GM21515 (cell line): ENCODE measurements around the gene VSX1.
A peak's percentile ranks its signal among the peaks of the same experiment; 100 is the strongest.

ENCODE experiments used
- ATAC-seq: cut with Tn5 transposase; IDR thresholded peaks from one replicate; pipeline ENCODE4 v1.9.1; 2021; ENCODE audit not compliant: unreplicated experiment

Gene VSX1

DNA sequence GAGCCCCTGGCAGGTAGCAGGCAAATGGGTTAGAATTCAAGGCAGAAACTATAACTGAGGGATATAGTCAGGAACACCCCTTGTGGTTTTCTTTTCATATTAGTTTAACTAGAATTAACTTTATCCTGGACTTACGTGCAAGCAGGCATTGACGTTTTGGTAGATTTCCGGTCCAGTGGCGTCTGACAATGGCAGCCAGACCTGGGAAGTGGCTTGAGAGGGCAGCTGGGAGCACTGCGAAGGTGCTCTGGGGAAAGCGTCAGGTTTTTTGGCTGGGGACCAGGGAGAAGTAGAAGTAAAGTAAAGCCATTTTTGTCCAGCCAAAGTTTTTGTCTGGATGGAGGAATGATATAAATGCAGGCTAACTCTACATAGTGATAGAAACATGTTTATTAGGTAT, 15.6 kb downstream of the VSX1 start:
- no peak for ATAC-seq

DNA sequence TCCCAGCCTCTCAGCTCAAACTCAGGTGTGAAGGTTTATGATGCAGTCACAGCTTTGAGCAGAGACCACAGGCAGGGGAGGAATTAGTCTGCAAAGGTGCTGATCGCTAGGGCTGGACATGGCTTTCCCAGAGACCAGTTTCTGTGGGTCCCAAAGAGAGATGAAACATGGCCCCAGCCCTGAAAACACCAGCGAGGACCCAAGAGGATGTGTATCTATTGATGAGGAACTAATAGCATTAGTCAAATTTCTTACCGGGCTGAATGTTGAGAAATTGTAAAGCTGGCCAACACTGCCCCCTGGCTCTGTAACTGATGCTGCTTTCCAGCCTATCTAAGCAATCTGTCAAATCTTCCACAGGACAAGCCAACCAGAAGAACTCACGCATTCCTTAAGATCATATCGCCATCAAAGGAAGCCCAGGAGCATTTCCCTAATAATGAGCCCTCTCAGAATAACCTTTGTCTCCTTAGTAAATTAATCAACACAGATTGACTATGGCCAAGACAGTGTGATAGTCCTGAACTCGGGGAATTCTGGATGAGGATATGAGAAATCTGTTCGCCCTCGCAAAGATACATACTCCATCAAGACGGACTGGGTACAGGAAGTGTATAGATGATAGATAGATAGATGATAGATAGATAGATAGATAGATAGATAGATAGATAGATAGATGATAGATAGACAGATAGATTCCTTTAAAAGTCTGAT, 16.2 kb downstream of the VSX1 start:
- ATAC-seq, result peak; percentile 62

DNA sequence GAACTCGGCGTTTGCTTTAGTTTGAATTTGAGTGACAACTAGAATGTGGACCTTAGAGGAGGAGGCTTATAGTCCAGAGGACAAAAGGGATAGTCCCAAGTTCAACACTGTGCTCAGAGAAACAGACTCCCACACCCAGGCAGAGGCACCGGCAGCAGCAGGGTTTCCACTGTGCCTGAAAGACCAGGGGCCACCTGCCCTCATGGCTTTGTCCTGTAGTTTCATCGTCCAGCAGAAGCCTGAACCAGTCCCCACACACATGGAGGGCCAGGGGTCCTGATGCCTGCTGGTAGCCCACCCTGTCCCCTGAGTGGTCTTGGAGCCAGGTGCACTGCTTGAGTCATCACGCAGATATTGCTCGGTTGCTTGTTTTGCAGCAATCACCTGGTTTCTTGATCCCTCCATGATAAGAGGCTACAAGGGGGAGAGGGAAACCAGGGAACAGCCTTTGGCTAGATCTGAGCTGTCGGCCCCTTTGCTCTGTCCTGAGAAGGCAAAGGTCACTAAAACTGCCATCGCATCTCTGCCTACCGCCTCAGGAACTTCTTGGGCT, 16.8 kb downstream of the VSX1 start:
- ATAC-seq, result no peak

DNA sequence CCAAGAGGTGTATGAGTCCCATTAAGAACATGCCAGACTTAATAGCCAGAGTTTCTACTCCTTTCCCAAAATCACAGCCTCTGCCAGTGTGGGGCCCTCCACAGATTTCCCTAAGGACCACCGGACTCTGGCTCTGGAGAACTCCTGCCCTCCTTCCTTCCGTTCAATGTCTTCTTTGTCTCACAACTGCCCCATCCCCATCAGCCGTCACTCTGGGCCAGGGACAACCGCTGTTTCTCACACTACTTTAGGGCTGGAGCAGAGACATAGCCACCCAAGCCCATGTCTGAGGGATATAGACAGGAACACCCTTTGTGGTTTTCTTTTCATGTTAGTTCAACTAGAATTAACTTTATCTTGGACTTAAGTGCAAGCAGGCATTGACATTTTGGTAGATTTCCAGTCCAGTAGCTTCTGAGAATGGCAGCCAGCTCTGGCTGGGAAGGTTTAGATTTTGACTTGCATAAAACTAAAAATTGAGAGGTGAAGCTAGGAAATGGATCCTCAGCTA, 17.3 kb downstream of the VSX1 start:
- no peak for ATAC-seq

DNA sequence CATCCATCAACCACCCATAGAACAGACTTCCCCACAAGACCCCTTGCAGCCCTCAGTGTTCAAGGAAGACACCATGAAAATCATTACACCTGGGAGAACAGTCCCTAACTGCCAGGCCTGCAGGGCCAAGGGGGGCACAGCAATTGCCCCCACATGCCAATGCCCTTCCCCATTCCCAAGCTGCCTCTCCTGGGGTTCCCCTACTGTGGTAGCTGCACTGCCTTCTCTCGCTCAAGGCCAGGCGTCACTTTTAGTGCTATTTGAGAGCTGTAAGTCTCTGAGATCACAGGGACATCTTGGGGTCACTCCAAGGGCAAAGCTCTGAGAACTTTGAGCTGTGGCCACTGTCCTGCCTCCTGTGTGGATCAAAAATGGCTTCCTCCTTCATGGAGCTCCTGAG, 18.0 kb downstream of the VSX1 start:
- no peak for ATAC-seq

DNA sequence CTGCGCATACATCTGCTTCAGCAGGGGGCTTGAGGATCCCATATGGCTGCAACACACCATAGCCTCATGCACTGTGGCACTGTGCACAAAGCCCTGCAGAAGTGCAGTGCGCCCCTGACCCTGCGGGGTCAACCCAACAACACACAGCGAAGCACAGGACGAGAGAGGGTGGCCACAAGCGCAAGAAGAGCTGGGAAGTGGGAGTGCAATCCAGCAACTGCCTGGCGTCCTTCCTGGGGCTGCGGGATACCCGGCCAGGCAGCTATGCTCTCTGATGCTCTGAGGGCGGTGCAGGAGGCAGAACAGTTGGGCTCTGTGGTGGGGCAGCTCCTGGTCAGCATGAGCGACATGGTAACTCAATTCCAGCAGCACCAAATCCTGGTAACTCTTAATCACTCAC, 18.4 kb downstream of the VSX1 start:
- ATAC-seq, result no peak

DNA sequence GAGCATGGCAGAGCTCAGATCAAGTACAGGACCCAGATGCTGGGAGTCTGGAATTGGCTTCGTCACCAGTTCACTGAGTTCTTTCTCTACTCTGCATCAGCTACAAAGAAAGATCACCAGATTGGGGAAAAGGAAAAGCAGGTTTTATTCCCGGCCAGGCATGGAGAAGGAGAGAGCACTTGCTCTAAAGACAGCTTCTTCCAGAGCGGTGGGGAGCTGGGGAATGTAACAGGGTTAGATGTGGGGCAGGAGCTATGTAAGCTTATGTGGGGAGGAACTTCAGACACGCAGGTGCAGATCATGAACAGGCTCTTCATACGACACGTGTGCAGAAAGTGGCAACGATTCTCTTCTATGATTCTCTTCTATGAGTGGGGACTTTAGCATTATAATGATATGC, 19.1 kb downstream of the VSX1 start:
- no peak for ATAC-seq

DNA sequence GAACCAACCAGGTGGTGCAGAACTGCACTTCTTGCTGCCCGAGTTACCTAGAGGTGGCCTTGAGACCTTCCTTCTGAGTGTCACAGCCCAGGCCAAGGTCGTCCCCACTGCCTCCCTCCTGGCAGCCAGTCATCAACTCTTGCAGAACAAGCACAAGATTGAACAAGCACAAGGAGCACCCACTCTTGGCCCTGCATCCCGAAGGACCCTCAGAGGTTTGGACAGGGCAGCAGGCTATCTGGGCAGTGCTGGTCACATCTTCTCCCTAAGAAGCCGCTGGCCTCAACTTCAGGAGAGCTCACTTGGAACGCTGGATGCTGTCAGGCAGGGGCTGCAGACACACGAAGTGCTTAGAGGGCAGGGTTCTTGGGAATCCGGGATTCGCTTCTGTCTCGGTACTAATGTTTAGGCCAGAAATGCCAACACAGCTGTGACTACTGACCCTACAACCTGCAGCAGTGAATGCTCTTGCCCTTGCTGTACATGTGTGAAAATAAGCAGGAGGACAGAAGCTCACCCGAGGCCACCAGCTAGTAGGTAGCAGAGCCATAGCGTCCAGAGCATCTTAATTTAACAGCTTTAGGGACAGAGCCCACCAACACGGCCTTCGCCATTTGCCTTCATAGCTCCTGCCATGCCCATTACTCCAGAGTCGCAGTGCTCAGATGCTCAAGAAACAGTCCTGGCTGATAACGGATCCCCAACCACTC, 20.0 kb downstream of the VSX1 start:
- no peak for ATAC-seq

DNA sequence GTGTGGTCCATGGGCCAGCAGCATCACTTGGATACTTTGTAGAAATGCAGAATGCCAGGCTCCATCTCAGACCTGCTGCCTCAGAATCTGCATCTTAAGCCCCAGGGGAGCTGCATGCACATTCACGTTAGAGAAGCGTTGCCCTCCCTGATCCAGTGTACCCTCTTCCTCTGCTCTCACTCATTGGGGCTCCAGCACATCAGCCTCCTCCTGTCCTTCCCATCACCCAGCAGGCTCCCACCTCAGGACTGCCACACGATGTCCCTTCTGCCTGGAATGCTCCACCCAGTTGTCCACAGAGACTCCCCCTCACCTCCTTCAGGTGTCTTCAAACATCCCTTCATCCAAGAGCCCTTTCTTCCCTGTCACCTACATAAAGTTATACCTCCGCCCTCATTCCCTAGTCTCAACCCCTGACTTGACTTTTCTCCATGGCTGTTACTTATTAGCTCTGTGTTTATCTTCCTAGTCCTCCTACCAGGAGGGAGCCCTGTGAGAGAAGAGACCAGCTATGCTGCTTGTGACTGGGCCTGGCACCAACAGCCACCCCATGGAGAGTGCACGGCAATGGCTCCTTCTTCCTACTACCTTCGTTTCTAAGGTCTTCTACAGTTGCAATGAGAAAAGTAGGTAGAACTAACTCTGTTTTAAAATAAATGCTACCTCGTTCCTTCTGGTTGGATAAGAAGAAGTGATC, 20.7 kb downstream of the VSX1 start:
- no peak for ATAC-seq

DNA sequence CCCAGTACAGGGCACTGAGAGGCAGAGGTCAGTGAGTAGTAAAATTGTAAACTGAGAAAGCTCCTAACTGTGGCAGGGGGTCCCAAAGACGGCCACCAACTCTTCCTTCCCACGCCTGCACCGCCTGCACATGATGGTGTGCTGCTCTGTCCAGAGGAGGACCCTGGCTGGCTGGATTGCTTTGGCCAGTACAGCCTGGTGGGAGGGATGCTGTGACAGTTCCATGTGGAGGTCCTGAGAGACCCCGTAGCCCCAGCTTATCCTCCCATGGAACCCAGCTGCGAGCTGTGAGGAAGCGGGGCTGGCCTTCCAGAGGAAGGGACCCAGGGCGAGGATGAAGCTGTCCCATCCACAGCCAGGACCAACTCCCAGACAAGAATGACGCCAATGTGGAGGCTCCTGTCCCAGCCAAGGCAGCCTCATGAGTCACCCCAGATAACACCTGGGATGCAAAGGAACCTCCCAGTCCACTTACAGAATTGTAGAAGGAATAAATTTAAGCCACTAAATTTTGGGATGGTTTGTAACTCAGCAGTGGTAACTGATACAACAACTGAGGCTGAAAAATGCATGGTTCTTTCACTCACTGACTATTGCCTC, 22.0 kb downstream of the VSX1 start:
- no peak for ATAC-seq

DNA sequence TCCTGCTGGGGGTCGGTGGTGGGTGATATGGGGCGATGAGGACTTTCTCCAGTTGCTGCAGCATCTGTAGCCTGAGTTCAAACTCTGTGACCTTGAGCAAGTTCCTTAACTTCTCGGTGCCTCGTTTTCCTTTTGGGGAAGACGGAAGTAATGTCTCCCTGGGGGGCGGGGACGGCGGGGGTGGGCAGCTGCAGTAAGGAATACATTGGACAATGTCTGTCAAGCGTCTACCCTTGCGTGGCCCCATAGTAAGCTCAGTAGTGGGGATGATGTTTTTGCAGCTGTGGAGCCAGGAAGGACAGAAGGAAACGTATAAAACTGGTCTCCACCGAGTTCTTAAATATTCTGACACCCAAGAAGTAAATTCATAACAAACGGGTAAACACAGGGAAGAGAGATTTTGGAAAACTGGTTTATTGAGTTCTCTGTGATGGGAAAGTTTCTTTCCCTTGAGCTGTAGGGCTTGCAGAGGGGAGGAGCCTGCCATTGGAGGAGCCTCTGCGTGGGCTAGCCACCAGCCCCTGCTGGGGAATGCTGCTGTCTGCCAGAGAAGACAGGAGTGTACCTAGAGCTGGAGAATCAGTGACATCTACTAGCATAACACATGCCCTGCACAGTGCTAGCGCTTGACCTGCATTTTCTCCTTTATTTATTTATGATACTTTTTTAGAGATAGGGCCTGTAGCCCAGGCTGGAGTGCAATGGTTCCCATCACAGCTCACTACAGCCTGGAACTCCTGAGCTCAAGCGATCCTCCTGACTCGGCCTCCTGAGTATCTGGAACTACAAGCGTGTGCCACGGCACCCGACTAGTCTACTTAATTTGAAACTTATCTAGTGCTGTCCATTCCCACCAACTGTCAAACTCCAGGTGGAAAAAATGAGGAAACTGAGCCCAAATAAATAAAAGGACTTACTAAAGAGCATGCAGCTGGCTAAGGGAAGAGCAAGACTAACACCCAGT, 22.8 kb downstream of the VSX1 start:
- no peak for ATAC-seq

DNA sequence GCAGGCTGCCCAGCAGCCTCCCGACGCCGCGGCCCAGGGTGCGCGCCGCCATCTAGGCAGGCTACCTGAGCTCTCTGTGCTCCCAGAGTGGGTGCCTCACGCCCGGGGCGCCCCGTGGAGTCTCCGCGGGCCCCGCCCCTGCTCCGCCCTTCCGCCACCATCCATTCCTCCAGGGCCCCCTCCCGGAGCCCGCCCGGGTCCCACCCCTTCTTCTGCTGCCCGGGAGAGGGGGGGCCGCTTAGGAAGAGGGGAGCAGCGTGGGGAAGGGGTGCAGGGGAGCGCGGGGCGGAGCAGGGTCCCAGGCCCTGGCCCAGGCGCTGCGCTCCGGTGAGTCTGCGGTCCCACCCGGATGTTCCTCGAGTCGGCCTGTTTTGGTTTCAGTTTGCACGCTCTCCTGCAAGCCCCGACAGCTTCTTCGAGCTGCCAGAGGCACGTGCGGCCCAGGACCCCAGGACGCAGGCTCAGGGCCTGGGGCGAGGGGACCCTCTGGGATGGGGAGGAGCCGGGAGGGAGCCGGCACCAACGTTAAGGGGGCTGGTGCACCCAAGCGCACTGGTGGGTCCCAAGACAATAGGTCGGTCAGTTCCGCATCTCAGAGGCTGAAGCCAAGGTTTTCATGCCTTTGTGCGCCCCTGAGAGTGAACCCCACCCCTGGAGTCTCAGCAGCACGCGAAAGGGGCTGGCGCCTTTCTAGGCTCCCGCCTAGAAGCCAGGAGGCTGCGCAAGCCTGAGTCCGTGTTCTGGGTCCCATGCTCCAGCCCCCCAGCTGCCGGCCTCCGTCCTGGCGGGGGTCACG, 23.7 kb downstream of the VSX1 start, which contains the start of gene ACSS1:
Gene ACSS1 (minus strand): TSS at position 89 of the 796 bp plus-strand sequence. CDS start 37 bp downstream, at position 52.
- ATAC-seq, result peak; percentile 66

DNA sequence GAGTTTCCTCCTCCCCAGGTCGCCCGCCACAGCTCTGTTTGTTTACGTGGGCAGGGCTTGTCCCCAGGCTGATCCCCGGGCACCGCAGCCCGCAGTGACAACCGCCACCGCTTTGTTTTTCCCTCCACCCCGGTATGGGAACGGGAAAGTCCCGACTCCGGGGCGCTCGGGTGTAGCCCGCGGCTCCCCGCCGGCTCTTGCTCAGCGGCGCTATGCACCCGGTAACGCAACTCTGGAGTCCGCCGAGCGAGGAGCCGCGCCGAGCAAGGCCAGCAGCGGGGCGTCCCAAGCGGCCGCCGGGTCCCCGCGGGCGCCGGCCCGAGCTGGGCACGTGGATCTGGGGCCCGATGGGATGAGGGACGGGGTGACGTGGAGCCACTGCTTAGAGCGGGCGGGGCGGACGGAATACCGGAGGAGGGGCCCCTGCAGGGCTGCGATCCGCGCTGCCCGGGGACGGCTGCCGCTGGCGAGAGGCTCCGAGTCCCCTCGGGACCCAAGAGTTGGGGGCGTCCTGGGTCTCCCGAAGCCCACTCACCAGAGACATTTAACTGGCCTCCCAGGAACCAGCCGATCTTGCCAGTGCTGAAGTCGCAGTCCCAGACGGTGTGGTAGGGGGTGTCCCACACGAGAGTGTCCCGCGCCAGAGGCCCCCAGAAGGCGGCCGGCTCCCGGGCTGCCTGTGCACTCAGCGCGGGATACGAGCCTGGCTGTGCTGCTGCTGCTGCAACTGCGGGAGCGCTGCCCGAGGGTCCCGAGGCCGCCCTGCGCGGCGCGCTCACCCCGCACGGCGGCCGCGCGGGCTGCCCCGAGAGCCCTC, 24.5 kb downstream of the VSX1 start:
- peak; percentile 29 for ATAC-seq

DNA sequence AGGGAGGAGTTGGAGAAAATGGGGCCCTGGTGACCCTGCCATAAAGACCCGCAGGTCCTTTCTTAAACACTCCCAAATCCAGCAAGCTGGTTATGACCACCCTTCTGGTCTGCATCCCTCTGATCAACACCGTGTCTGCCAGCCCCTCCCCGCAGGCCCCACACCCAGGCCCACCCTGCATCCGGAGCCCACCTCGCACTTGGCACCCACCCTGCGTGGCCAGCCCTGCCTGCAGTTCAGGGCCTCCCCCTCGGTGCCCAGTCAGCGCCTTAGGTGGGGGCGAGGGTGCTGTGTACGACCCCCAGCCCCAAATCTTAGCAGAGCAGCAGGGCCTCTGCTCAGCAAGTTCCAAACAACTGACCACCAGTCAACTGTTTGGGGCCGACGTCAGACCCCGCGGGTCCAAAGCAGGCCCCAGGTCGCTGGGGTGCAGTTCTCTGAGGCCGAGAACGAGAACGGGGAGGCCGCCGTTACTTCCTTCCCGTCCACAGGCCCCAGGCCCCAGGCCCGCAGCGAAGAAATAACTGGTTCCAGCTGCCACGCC, 25.2 kb downstream of the VSX1 start:
- ATAC-seq, result peak; percentile 30

DNA sequence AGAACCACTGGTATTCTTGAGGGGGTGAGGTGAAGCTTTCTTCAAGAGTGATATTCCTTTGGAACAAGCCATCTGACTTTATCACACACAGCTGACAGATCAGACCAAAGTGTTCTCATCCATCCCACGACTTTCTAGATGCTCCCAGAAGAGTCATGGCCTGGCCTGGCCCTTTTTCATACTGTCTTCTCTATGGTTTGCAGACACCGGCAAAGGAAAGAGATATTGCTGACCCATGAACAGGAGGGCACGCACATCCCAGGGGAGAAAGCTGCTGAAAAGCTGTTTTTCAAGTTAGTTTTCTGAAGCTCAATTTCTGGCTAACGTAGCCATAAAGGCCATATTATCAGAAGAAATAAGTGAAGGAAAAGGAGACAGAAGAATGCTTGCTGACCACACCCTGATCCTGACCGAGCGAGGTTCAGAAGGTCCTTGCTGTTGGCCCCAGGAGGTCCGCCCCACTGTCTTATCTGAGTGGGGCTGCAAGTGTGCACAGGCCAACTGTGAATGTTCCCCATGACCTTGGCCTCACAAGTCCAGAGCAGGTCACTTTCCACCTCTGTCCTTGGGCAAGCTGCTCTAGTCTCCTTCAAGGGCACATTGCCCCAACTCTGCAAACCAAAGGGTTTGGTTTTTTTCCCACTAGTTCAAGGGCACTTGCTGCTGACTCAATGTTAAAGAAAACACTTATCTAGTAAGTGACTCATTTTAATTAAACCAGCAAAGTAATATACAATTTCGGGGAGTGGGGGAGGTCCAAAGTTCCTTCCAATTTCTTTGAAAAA, 26.0 kb downstream of the VSX1 start:
- ATAC-seq, result no peak

DNA sequence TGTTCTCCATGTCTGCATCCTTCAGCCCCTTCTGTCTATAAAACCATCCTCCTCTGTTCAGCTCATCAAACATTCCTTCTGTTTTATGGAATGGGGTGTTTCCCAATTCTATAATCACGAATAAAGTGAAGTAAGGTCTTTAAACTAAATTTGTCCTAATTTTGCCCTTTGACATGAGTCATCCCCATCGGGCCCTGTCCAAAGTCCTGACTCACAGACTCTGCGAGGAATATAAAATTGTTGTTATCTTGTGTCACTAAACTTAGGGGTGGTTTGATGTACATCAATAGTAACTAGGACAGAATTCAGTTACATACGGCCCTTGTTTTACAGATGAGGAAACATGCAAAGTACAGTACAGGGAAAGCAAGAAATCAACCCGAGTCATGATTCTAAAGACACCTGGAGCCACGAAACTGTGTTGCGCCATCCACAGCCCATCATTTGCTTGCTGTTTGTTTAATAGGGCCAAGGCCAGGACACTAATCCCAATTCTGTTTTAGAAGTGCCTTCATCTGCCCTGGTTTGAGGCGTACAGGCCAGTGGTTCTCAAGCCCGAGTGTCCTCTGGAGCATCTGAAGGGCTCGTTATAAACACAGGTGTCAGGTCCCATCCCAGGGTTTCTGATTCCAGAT, 26.8 kb downstream of the VSX1 start:
- no peak for ATAC-seq
